Neutrophil (primary cell): ENCODE measurements around the gene CTSA.
"Not testable (repeated sequence)": the region's sequence is repeated elsewhere in the genome, so short reads cannot be mapped to it uniquely, and the experiment has no call there.

Source experiments
- H3K27ac ChIP-seq: fragments of 200-600 bp; sonication (generic); 2 replicates; pipeline ENCODE4 v1.5.1; 2016; ENCODE audit warnings: mild to moderate bottlenecking, moderate library complexity
- H3K27me3 ChIP-seq: fragments of 200-600 bp; sonication (generic); 2 replicates; pipeline ENCODE4 v1.6.0; 2016; ENCODE audit warnings: mild to moderate bottlenecking
- H3K36me3 ChIP-seq: fragments of 200-600 bp; sonication (generic); 2 replicates; pipeline ENCODE4 v1.5.1; 2017
- H3K4me1 ChIP-seq, 2 experiments: fragments of 200-600 bp in 1 of 2; sonication (generic) in 1 of 2; 1 replicate in 1 of 2; 2 replicates in 1 of 2; pipeline versions ENCODE4 v1.5.1 to v1.6.1; 2013 to 2016; ENCODE audit warnings: low read depth in 1 of 2, low read length in 1 of 2, mild to moderate bottlenecking in 1 of 2, moderate library complexity in 1 of 2; ENCODE audit not compliant: control insufficient read depth in 1 of 2, insufficient read depth in 1 of 2
- H3K4me3 ChIP-seq, 2 experiments: fragments of 200-600 bp in 1 of 2; sonication (generic) in 1 of 2; 1 replicate in 1 of 2; 2 replicates in 1 of 2; pipeline ENCODE4 v1.5.1; 2013 to 2016; ENCODE audit warnings: low read depth in 1 of 2, low read length in 1 of 2, mild to moderate bottlenecking in 1 of 2, moderate library complexity in 1 of 2
- H3K9me3 ChIP-seq: fragments of 200-600 bp; sonication (generic); 2 replicates; pipeline ENCODE4 v1.5.1; 2016
- CTCF ChIP-seq: fragments of 200-600 bp; sonication (generic); IDR thresholded peaks from 2 replicates; pipeline ENCODE4 v1.5.1; 2016; ENCODE audit warnings: antibody characterized with exemption

Gene CTSA

GRCh38 chr20:45924391-45925261, 33.5 kb downstream of the CTSA start:
- Histone ChIP-seq H3K4me3 (no peak overlapping the region), H3K36me3 (no peaks in the 10 kb centered on the region), H3K4me1 (peaks cover 0 to 8% of the 10 kb centered on the region in 2 experiments), H3K27ac (no peak overlapping the region), H3K9me3 (no peaks in the 10 kb centered on the region), H3K27me3 (peaks cover 14% of the 10 kb centered on the region)
- no peak for TF ChIP-seq CTCF

- Histone ChIP-seq H3K27ac (no peak overlapping the region), H3K4me3 (no peak overlapping the region), H3K36me3 (no peaks in the 10 kb centered on the region), H3K27me3 (peaks cover 14% of the 10 kb centered on the region), H3K9me3 (no peaks in the 10 kb centered on the region), H3K4me1 (no peaks in the 10 kb centered on the region)
- TF ChIP-seq CTCF = no peak
Observed at GRCh38 chr20:45925821-45926506, 34.8 kb downstream of the CTSA start.

GRCh38 chr20:45926731-45927070, 35.6 kb downstream of the CTSA start:
- TF ChIP-seq CTCF = no peak
- H3K27ac ChIP-seq = no peak overlapping the region

GRCh38 chr20:45927071-45927878, 36.1 kb downstream of the CTSA start:
- no peaks in the 10 kb centered on the region for H3K36me3 ChIP-seq
- H3K27ac ChIP-seq = no peak overlapping the region
- H3K27me3 ChIP-seq = peaks cover 14% of the 10 kb centered on the region
- H3K9me3 ChIP-seq = no peaks in the 10 kb centered on the region
- no peak overlapping the region for H3K4me3 ChIP-seq
- H3K4me1 ChIP-seq = no peaks in the 10 kb centered on the region
- TF ChIP-seq CTCF = no peak

More at GRCh38 chr20:45926731-45927070, 35.6 kb downstream of the CTSA start:
- H3K4me3 ChIP-seq = no peak overlapping the region
- H3K36me3 ChIP-seq = no peaks in the 10 kb centered on the region
- H3K4me1 ChIP-seq = no peaks in the 10 kb centered on the region
- no peaks in the 10 kb centered on the region for H3K9me3 ChIP-seq
- peaks cover 14% of the 10 kb centered on the region for H3K27me3 ChIP-seq

GRCh38 chr20:45931680-45932079, 40.5 kb downstream of the CTSA start:
- not testable (repeated sequence) for H3K27me3 ChIP-seq, H3K4me3 ChIP-seq, H3K9me3 ChIP-seq, H3K27ac ChIP-seq, H3K36me3 ChIP-seq
- peaks cover 17 to 18% of the 10 kb centered on the region in 2 experiments for H3K4me1 ChIP-seq
